GM12892 (cell line): ENCODE data around the gene ESAM.

Experiments used
- POLR2A ChIP-seq: IDR thresholded peaks from 2 replicates; pipeline ENCODE4 v1.6.1; 2011; ENCODE audit warnings: low read depth, low read length, control low read depth
- POLR2AphosphoS5 ChIP-seq: IDR thresholded peaks from 2 replicates; pipeline ENCODE4 v1.6.1; 2011; ENCODE audit warnings: low read depth, low read length, control low read depth

DNA sequence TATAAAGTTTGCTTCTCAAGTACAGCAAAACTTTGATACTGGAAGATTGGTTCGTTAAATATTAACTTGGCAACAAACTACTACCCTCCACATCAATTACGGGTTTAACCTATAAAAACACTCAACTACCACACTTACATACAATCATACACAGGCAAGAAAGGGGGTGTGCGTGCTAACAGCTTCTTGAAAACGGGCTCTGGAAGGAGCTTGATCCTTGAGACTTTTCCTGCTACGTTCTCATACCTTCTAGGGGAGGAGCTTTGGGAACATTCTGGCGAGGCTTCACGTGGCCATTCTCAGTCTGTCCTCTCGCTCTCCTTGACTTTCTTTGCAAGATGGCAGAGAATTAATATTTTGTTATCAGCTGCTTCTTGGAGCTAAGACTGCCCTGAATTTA lies 6.8 kb upstream of the ESAM start:
- TF ChIP-seq POLR2A (no peak), POLR2AphosphoS5 (no peak)
